Upper lobe of right lung (tissue), 1 donor: ENCODE measurements around the gene FREY1. TPM values are rescaled to one million over a fixed set of nuclear protein-coding genes. Genes with fewer than 3 reads are reported as not detected.

ENCODE experiments used
- ATAC-seq: fragments of 200-7000 bp; cut with Tn5 transposase; one replicate; pipeline ENCODE4 v1.9.1; 2020; ENCODE audit warnings: mild to moderate bottlenecking, moderate library complexity
- DNase-seq: peaks from one replicate; pipeline ENCODE4 v3.0.0-alpha.2; 2020
- H3K27ac ChIP-seq: fragments of 200-600 bp; one replicate; pipeline ENCODE4 v1.8.0; 2022
- H3K27me3 ChIP-seq: fragments of 200-600 bp; one replicate; pipeline ENCODE4 v1.8.0; 2022; ENCODE audit warnings: mild to moderate bottlenecking
- H3K36me3 ChIP-seq: fragments of 200-600 bp; one replicate; pipeline ENCODE4 v1.8.0; 2022
- H3K4me1 ChIP-seq: fragments of 200-600 bp; one replicate; pipeline ENCODE4 v1.8.0; 2022
- H3K4me3 ChIP-seq: fragments of 200-600 bp; one replicate; pipeline ENCODE4 v1.8.0; 2022; ENCODE audit warnings: mild to moderate bottlenecking
- H3K9me3 ChIP-seq: fragments of 200-600 bp; one replicate; pipeline ENCODE4 v1.8.0; 2022
- CTCF ChIP-seq: fragments of 200-600 bp; IDR thresholded peaks from one replicate; pipeline ENCODE4 v1.8.0; 2022; ENCODE audit warnings: antibody characterized with exemption
- intact Hi-C: fragments of 100-400 bp; cut with DNase I; formaldehyde crosslinking; loops from one replicate; pipeline ENCODE4 v1.11.0; 2022
- total RNA-seq: library from RNA; stranded (reverse); fragmentation: NEBNext Ultra II Directional; extraction: Animal tissue kit (Norgen Biotek cat#: 25700); gene quantifications from one replicate; pipeline ENCODE4 v1.2.1, GENCODE V29; 2021
- donor health status: DM: no; HTN: yes; CAD: no; lungs with severe emphysema.

FREY1 gene
- total RNA-seq, 1 donor from 2014 or later = 0.75 TPM

GRCh38 chr11:45894555-45895247, 12.4 kb downstream of the FREY1 start:
- Histone ChIP-seq H3K27me3 (no peaks in the 10 kb centered on the region), H3K27ac (no peak overlapping the region), H3K9me3 (no peaks in the 10 kb centered on the region), H3K36me3 (no peaks in the 10 kb centered on the region), H3K4me3 (no peak overlapping the region), H3K4me1 (peaks cover 7% of the 10 kb centered on the region)
- intact Hi-C loops = no loop called here
- no peak for TF ChIP-seq CTCF
- DNase-seq (no peak), ATAC-seq (no peak)

GRCh38 chr11:45892856-45893255, 14.2 kb downstream of the FREY1 start:
- intact Hi-C loops = no loop called here
- no peak for TF ChIP-seq CTCF
- Histone ChIP-seq H3K27ac (no peak overlapping the region), H3K4me1 (no peaks in the 10 kb centered on the region), H3K9me3 (no peaks in the 10 kb centered on the region), H3K27me3 (no peaks in the 10 kb centered on the region), H3K36me3 (no peaks in the 10 kb centered on the region), H3K4me3 (no peak overlapping the region)
- DNase-seq = no peak
- no peak for ATAC-seq

- intact Hi-C loops = no loop called here
- H3K27me3 ChIP-seq = no peaks in the 10 kb centered on the region
- ATAC-seq (no peak), DNase-seq (no peak)
- TF ChIP-seq CTCF = no peak
- no peaks in the 10 kb centered on the region for H3K9me3 ChIP-seq
- no peak overlapping the region for H3K4me3 ChIP-seq
- no peak overlapping the region for H3K27ac ChIP-seq
- peaks cover under 1% of the 10 kb centered on the region for H3K4me1 ChIP-seq
- no peaks in the 10 kb centered on the region for H3K36me3 ChIP-seq
Observed at GRCh38 chr11:45890886-45891550, 16.1 kb downstream of the FREY1 start.

GRCh38 chr11:45889966-45890365, 17.1 kb downstream of the FREY1 start:
- H3K4me1 ChIP-seq = peaks cover 4% of the 10 kb centered on the region
- intact Hi-C loops = no loop called here
- no peak overlapping the region for H3K4me3 ChIP-seq
- H3K27me3 ChIP-seq = no peaks in the 10 kb centered on the region
- H3K36me3 ChIP-seq = no peaks in the 10 kb centered on the region
- no peak overlapping the region for H3K27ac ChIP-seq
- no peak for ATAC-seq
- no peak for TF ChIP-seq CTCF
- H3K9me3 ChIP-seq = no peaks in the 10 kb centered on the region
- no peak for DNase-seq

GRCh38 chr11:45889555-45889954, 17.5 kb downstream of the FREY1 start:
- no peak for ATAC-seq
- H3K36me3 ChIP-seq = no peaks in the 10 kb centered on the region

More at GRCh38 chr11:45889555-45889954, 17.5 kb downstream of the FREY1 start:
- no peak for TF ChIP-seq CTCF
- Histone ChIP-seq H3K4me1 (peaks cover 4% of the 10 kb centered on the region), H3K27me3 (no peaks in the 10 kb centered on the region), H3K27ac (no peak overlapping the region), H3K4me3 (no peak overlapping the region), H3K9me3 (no peaks in the 10 kb centered on the region)
- no peak for DNase-seq
- intact Hi-C loops = no loop called here
